SU-DHL-6 (cell line): ENCODE results near the gene CEP57L1.

Experiments
- H2AFZ ChIP-seq: fragments of 200-600 bp; sonication (generic); 2 replicates; pipeline ENCODE4 v1.6.1; 2014; ENCODE audit warnings: low read depth, mild to moderate bottlenecking, moderate library complexity, mixed read lengths, antibody characterized with exemption, low read length; ENCODE audit not compliant: severe bottlenecking
- H3F3A ChIP-seq: fragments of 200-600 bp; shearing (Covaris generic); 2 replicates; pipeline ENCODE4 v1.6.0; 2016; ENCODE audit warnings: antibody characterized with exemption, mild to moderate bottlenecking; ENCODE audit not compliant: insufficient read depth
- H3K27ac ChIP-seq: fragments of 200-600 bp; sonication (generic); 2 replicates; pipeline ENCODE4 v1.5.1; 2016; ENCODE audit warnings: low read depth, mild to moderate bottlenecking, low read length, moderate library complexity, mixed read lengths
- H3K27me3 ChIP-seq: fragments of 200-600 bp; sonication (generic), shearing (Covaris generic); 2 replicates; pipeline ENCODE4 v1.6.0; 2014; ENCODE audit warnings: mild to moderate bottlenecking, low read length
- H3K36me3 ChIP-seq: fragments of 200-600 bp; sonication (generic); 2 replicates; pipeline ENCODE4 v1.6.1; 2014; ENCODE audit warnings: mild to moderate bottlenecking, low read length, mixed read lengths
- H3K4me2 ChIP-seq: fragments of 300-600, 200-600 bp; shearing (Covaris generic), sonication (generic); 2 replicates; pipeline ENCODE4 v1.6.0; 2014; ENCODE audit warnings: low read length, low read depth, mild to moderate bottlenecking; ENCODE audit not compliant: poor library complexity, severe bottlenecking
- H3K4me3 ChIP-seq: fragments of 200-600 bp; sonication (generic); 2 replicates; pipeline ENCODE4 v1.5.1; 2014; ENCODE audit warnings: antibody characterized with exemption, low read length, mild to moderate bottlenecking, mixed read lengths; ENCODE audit not compliant: insufficient read depth, poor library complexity, severe bottlenecking
- H3K79me2 ChIP-seq: fragments of 200-600 bp; sonication (generic); 2 replicates; pipeline ENCODE4 v1.6.1; 2014; ENCODE audit warnings: mild to moderate bottlenecking, low read length, moderate library complexity; ENCODE audit not compliant: insufficient read depth
- H3K9ac ChIP-seq: fragments of 200-600 bp; sonication (generic); 2 replicates; pipeline ENCODE4 v1.7.0; 2014; ENCODE audit warnings: mild to moderate bottlenecking, low read length
- H3K9me2 ChIP-seq: fragments of 200-600 bp; sonication (generic); replicated peaks from 2 replicates; pipeline ENCODE4 v1.6.1; 2014; ENCODE audit warnings: low read length; ENCODE audit not compliant: insufficient read depth
- H3K9me3 ChIP-seq: fragments of 200-600 bp; sonication (generic); 2 replicates; pipeline ENCODE4 v1.6.1; 2014; ENCODE audit warnings: low read length, mixed read lengths; ENCODE audit not compliant: insufficient read depth
- H4K20me1 ChIP-seq: fragments of 200-600 bp; sonication (generic); 2 replicates; pipeline ENCODE4 v1.6.1; 2014; ENCODE audit warnings: low read depth, mild to moderate bottlenecking, antibody characterized with exemption, low read length, moderate library complexity, mixed read lengths
- CTCF ChIP-seq: fragments of 200-600 bp; sonication (generic); IDR thresholded peaks from one replicate; pipeline ENCODE4 v1.5.1; 2017; ENCODE audit warnings: antibody characterized with exemption, mild to moderate bottlenecking, low read length, moderate library complexity; ENCODE audit not compliant: insufficient read depth, poor library complexity, severe bottlenecking
- EZH2phosphoT487 ChIP-seq: fragments of 200-600 bp; sonication (generic), shearing (Covaris generic); conservative IDR thresholded peaks from 2 replicates; pipeline ENCODE4 v1.6.1; 2018; ENCODE audit warnings: mild to moderate bottlenecking, antibody characterized with exemption, low read length, moderate library complexity, mixed read lengths

Gene CEP57L1

GRCh38 chr6:109056661-109057060, 38.6 kb upstream of the CEP57L1 start:
- H3K36me3 ChIP-seq = no peaks in the 10 kb centered on the region
- no peaks in the 10 kb centered on the region for H4K20me1 ChIP-seq
- no peaks in the 10 kb centered on the region for H3K9me3 ChIP-seq
- no peak overlapping the region for H3K4me2 ChIP-seq
- no peaks in the 10 kb centered on the region for H3F3A ChIP-seq
- H3K27ac ChIP-seq = no peak overlapping the region
- TF ChIP-seq EZH2phosphoT487 (no peak), CTCF (no peak)
- H3K9me2 ChIP-seq = no peaks in the 10 kb centered on the region
- H3K79me2 ChIP-seq = no peaks in the 10 kb centered on the region
- no peak overlapping the region for H3K9ac ChIP-seq
- no peaks in the 10 kb centered on the region for H3K27me3 ChIP-seq
- no peak overlapping the region for H3K4me3 ChIP-seq
- no peak overlapping the region for H2AFZ ChIP-seq

GRCh38 chr6:109058620-109059019, 36.7 kb upstream of the CEP57L1 start:
- H3K9me3 ChIP-seq = no peaks in the 10 kb centered on the region
- H4K20me1 ChIP-seq = no peaks in the 10 kb centered on the region
- no peaks in the 10 kb centered on the region for H3K9me2 ChIP-seq
- no peaks in the 10 kb centered on the region for H3F3A ChIP-seq
- no peak overlapping the region for H3K4me3 ChIP-seq
- TF ChIP-seq CTCF (no peak), EZH2phosphoT487 (no peak)
- no peak overlapping the region for H3K27ac ChIP-seq
- no peaks in the 10 kb centered on the region for H3K27me3 ChIP-seq
- no peak overlapping the region for H2AFZ ChIP-seq
- H3K79me2 ChIP-seq = no peaks in the 10 kb centered on the region
- no peak overlapping the region for H3K4me2 ChIP-seq
- H3K9ac ChIP-seq = no peak overlapping the region
- H3K36me3 ChIP-seq = no peaks in the 10 kb centered on the region

DNA sequence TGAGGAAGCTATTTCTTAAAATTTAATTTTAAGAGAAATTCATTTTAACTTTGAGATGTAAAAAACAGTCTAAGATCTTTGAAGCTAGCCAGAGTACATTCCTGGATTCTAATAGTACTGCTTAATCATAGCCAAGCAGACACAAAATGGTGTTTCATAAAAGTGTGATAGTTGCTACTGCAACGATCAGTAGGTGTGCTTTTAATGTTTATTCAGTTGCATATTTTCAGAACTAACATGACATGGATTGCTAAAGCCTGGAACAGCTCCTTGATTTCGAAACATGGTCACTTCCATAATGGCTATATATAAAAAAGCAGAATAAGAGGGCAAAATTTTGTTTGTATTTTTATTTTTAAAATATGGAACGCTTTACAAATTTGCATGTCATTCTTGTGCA, 36.2 kb upstream of the CEP57L1 start:
- H3K27me3 ChIP-seq = no peaks in the 10 kb centered on the region
- no peaks in the 10 kb centered on the region for H3K79me2 ChIP-seq
- no peaks in the 10 kb centered on the region for H3K36me3 ChIP-seq
- H4K20me1 ChIP-seq = no peaks in the 10 kb centered on the region
- H3K9ac ChIP-seq = no peak overlapping the region
- H3K27ac ChIP-seq = no peak overlapping the region
- no peak overlapping the region for H2AFZ ChIP-seq
- no peaks in the 10 kb centered on the region for H3K9me2 ChIP-seq
- no peaks in the 10 kb centered on the region for H3K9me3 ChIP-seq
- no peak overlapping the region for H3K4me2 ChIP-seq
- TF ChIP-seq CTCF (no peak), EZH2phosphoT487 (no peak)
- no peak overlapping the region for H3K4me3 ChIP-seq
- no peaks in the 10 kb centered on the region for H3F3A ChIP-seq
